ENCODE data around the gene CRIP3. TPM values are rescaled to one million over a fixed set of nuclear protein-coding genes. Genes with fewer than 3 reads are reported as not detected.

The CRIP3 gene
- total and polyA plus RNA-seq, 2 of the 13 experiments (the other 11 are each of a cell fraction or from before 2014, with no cell fraction given), result 6.3 to 9.3 TPM

DNA sequence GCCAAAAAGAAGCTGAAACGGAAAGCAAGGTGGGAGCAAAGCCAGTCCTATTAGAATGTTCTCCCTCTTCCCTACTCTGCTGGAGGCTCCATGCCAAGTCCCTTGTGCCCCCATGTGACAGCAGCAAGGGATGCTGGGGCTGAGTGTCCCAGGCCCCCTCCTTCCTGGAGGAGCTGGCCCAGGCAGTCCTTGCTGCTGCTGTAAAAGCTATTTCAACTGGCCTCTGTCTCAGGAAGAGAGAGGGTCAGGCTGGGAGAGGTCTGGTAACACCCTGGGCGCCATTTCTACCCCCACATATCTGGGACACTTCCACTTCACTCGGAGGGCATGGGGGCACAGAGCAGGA lies 40.3 kb downstream of the CRIP3 start (continued):
- TF ChIP-seq ZNF292 (CRISPR knock-in tag; IDR thresholded peaks at IDR 0.05; ENCODE audit: borderline replicate concordance, low read depth), result no peak
- no peak for TF ChIP-seq IRF2 (CRISPR knock-in tag; IDR thresholded peaks at IDR 0.05)
- no peak for TF ChIP-seq MTF2 (CRISPR knock-in tag; IDR thresholded peaks at IDR 0.05; ENCODE audit: borderline replicate concordance)
- TF ChIP-seq NR2F6 (IDR thresholded peaks at IDR 0.05), result no peak
- TF ChIP-seq NR2F6 (CRISPR knock-in tag; IDR thresholded peaks at IDR 0.05), result no peak
- no peak for TF ChIP-seq ARID2 (CRISPR knock-in tag; IDR thresholded peaks at IDR 0.05; ENCODE audit: borderline replicate concordance)
- TF ChIP-seq HNRNPH1 (optimal IDR thresholded peaks at IDR 0.05; ENCODE audit: low read depth, low read length), result no peak
- TF ChIP-seq ZNF572 (CRISPR knock-in tag; IDR thresholded peaks at IDR 0.05), result no peak
- peak; percentile 53; the same call in 1 of the 2 replicates for TF ChIP-seq ZBTB7A (CRISPR knock-in tag; IDR thresholded peaks at IDR 0.05)
- TF ChIP-seq NRL (CRISPR knock-in tag; IDR thresholded peaks at IDR 0.05; ENCODE audit: borderline replicate concordance), result peak; percentile 49; the same call in 1 of the 2 replicates
- TF ChIP-seq TOPORS (CRISPR knock-in tag; IDR thresholded peaks at IDR 0.05), result peak; percentile 8; the same call in 1 of the 2 replicates
- 0 out of 2 replicates have a peak, but pooled peaks have one; percentile 21 for TF ChIP-seq ZNF343 (CRISPR knock-in tag; IDR thresholded peaks at IDR 0.05)
- TF ChIP-seq ZNF878 (CRISPR knock-in tag; IDR thresholded peaks at IDR 0.05), result no peak
- TF ChIP-seq ZC3H4 (CRISPR knock-in tag; IDR thresholded peaks at IDR 0.05; ENCODE audit: borderline replicate concordance), result peak; percentile 67; the same call in 1 of the 2 replicates
- TF ChIP-seq ZNF274 (CRISPR knock-in tag; IDR thresholded peaks at IDR 0.05), result no peak
- TF ChIP-seq ZBTB25 (CRISPR knock-in tag; IDR thresholded peaks at IDR 0.05), result no peak
- no peak for TF ChIP-seq NONO (IDR thresholded peaks at IDR 0.05)
- no peak for TF ChIP-seq NONO (CRISPR knock-in tag; conservative IDR thresholded peaks at IDR 0.05)
- no peak for TF ChIP-seq HNF4G (IDR thresholded peaks at IDR 0.05; ENCODE audit: borderline replicate concordance, low read depth, low read length)
- TF ChIP-seq HNF4G (CRISPR knock-in tag; IDR thresholded peaks at IDR 0.05; ENCODE audit: borderline replicate concordance, low read depth), result no peak
- TF ChIP-seq ZBTB44 (CRISPR knock-in tag; IDR thresholded peaks at IDR 0.05), result no peak
- TF ChIP-seq, protein P1, sequence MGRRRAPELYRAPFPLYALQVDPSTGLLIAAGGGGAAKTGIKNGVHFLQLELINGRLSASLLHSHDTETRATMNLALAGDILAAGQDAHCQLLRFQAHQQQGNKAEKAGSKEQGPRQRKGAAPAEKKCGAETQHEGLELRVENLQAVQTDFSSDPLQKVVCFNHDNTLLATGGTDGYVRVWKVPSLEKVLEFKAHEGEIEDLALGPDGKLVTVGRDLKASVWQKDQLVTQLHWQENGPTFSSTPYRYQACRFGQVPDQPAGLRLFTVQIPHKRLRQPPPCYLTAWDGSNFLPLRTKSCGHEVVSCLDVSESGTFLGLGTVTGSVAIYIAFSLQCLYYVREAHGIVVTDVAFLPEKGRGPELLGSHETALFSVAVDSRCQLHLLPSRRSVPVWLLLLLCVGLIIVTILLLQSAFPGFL (CRISPR knock-in tag; IDR thresholded peaks at IDR 0.05), result 0 out of 2 replicates have a peak, but pooled peaks have one; percentile 86
- TF ChIP-seq RFXANK (CRISPR knock-in tag; IDR thresholded peaks at IDR 0.05), result no peak
- no peak for TF ChIP-seq ZNF615 (CRISPR knock-in tag; IDR thresholded peaks at IDR 0.05; ENCODE audit: borderline replicate concordance)
- no peak for TF ChIP-seq RBAK (CRISPR knock-in tag; IDR thresholded peaks at IDR 0.05)
- TF ChIP-seq POLR2AphosphoS5 (IDR thresholded peaks at IDR 0.05; ENCODE audit: low read depth, low read length), result no peak; the same call in 1 of the 2 replicates
- no peak for TF ChIP-seq CCAR2 (optimal IDR thresholded peaks at IDR 0.05; ENCODE audit: low read depth, low read length)
- TF ChIP-seq FOSL1 (CRISPR knock-in tag; IDR thresholded peaks at IDR 0.05; ENCODE audit: borderline replicate concordance), result peak; percentile 24; the same call in 1 of the 2 replicates
- TF ChIP-seq POGZ (CRISPR knock-in tag; IDR thresholded peaks at IDR 0.05), result no peak
- no peak for TF ChIP-seq CBX1 (IDR thresholded peaks at IDR 0.05; ENCODE audit: low read depth)
